Measurements from ENCODE around the gene RAPH1.
"Not testable (repeated sequence)": the region's sequence is repeated elsewhere in the genome, so short reads cannot be mapped to it uniquely, and the experiment has no call there.

RAPH1 gene

GRCh38 chr2:203427061-203427460 is 108.0 kb downstream of the RAPH1 start:
- no peak for DNase-seq

GRCh38 chr2:203418271-203418670 is 116.8 kb downstream of the RAPH1 start:
- DNase-seq = no peak

- DNase-seq = no peak
Observed at GRCh38 chr2:203413796-203414195, 121.3 kb downstream of the RAPH1 start.

DNA sequence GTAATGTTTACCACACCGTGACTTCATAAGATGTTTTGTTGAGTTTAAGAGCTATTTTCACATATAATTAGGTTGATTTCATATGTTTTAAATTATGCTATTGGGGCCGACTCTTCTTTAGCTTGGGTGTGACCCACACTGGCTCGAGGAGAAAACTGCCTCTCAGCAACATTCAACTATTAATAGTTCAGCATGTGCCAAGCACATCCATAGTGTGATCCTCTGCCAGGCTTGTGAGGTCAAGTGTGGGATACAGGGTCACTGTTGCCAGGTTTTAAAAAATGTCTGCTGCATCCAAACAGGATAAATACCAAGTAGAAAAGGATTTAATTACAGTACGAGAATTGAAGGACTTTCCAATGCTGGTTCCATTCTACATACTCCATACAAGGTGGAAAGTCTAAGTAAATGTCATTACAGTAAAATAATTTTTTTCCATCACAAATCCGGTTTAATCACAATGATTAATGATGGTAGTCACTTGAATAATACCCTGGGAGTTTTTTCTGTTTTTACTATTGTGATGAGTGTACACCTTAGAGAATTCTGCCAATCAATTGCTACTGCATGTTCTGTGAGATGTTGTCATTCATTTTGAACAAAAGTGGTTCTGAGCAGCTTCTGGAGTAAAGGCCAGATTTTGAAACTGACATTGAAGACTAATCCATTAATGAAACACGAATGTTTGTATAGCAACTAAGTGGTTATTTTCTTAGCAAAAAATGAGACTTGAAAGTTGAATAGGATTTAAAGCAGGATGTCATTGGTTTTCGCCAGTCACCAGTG is 122.4 kb downstream of the RAPH1 start:
- no peak for DNase-seq

GRCh38 chr2:203407496-203407895 is 127.6 kb downstream of the RAPH1 start:
- no peak for DNase-seq

DNA sequence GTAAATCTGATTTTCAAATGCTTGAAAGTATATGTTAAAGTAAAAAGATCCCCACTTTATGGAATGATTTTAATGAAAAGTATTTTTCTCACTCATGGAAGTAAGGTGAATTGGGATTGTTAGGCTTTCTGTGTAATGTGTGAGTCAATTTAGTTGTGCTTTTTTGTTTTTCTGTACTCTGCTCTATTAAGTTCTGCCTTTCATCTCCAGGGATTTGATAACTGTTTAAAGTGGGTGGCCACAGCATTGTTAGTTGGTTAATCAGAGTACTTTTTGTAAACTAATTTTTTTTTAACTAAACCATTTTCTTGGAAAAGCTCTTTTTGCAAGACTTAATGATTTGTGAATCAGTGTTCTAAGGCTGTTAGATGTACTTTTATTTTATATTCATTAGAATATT is 130.1 kb downstream of the RAPH1 start:
- DNase-seq = no peak

GRCh38 chr2:203400805-203401585 is 134.1 kb downstream of the RAPH1 start:
- DNase-seq = no peak

GRCh38 chr2:203399031-203399430 is 136.1 kb downstream of the RAPH1 start:
- no peak for DNase-seq

DNA sequence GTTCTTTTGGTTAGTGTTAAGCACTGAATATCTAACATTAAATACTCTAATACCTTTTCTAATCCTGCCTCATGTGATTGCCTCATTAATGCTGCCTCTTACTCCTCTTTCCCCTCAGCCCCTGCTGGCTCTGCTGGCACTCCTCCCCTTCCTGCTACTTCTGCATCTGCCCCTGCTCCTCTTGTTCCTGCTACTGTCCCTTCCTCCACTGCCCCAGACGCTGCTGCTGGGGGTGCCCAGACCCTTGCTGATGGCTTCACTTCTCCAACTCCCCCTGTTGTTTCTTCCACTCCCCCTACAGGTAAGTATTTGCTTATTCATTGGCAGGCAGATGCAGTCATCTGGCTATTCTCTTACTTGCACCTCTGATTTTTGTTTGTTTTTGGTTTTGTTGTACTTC is 138.4 kb downstream of the RAPH1 start:
- DNase-seq = no peak

DNA sequence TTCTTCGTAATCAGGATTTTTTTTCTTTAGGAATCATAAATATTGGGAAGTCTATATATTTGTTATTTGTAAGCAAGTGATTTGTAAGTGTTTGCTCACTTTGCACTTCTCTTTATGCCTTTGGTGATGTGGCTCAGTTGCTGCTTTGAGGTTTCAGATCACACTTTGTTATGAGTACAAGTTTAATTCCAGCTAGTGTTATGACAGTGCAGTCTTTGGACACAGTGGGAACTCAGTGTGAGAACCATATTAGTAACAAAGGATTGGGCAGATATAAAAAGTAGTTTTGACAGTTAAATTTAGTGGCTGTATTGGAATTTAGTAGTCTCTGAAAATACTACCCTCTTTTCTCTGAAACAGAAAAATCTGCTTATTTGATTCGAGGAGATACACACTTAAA is 139.2 kb downstream of the RAPH1 start:
- DNase-seq = no peak

DNA sequence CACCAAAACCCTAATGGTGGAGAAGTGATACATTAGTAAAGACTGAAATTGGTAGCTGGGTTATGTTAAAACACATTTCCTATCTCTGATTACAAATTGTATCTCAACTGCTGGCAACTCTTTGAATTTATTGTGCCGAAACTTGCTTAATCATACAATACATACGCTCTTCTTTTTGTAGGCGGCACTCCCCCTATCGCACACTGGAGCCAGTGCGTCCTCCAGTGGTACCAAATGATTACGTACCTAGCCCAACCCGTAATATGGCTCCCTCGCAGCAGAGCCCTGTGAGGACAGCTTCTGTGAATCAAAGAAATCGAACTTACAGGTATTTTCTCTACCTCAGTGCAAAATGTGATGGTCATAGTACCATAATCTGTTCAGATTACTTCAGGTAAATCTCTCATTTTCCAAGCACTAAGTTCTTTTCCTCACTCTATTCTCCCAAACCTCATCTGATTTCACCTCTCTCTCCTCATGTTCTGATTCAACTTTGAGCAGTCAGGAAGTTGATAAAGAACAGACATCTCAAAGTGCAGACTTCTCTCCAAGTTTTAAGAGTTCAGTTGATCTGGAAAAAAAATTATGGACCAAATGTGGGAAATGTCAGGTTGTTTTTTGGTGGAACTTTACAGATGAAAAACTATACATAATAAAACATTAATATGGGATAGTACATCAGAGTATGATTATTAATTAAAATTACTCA is 140.4 kb downstream of the RAPH1 start:
- no peak for DNase-seq

DNA sequence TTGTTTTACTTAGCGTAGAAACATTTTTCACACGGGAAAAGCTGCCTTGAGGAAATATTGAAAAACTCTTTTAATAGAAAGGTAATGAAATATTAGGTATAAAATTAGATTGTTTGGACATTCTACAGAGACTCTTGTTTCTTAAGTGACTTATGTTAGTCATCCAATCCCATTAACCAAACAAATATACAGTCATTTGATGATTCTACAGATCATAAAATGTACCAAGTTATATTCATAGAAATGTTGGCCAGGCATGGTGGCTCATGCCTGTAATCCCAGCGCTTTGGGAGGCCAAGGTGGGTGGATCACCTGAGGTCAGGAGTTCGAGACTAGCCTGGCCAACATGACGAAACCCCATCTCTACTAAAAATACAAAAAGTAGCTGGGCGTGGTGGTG is 146.9 kb downstream of the RAPH1 start:
- DNase-seq = not testable (repeated sequence)

- DNase-seq = no peak
Observed at GRCh38 chr2:203383038-203383437, 152.1 kb downstream of the RAPH1 start.

GRCh38 chr2:203379156-203379555 is 155.9 kb downstream of the RAPH1 start:
- no peak for DNase-seq

DNA sequence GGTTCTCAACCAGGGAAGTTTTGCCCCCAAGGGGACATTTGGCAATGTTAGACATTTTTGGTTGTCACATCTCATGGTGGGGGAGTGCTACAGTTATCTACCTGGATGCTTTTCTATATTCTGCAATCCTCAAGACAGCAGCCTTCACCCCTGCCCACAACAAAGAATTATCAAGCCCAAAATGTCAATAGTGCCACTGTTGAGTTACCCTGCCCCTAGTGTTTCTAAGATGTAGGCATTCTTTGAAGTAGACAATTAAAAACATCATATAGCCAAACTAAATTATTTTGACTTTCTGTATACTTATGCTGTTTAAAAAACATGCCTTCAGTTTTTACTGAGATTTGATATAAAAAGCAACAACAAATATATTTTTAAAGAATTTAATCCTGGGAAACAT is 158.9 kb downstream of the RAPH1 start:
- no peak for DNase-seq

DNA sequence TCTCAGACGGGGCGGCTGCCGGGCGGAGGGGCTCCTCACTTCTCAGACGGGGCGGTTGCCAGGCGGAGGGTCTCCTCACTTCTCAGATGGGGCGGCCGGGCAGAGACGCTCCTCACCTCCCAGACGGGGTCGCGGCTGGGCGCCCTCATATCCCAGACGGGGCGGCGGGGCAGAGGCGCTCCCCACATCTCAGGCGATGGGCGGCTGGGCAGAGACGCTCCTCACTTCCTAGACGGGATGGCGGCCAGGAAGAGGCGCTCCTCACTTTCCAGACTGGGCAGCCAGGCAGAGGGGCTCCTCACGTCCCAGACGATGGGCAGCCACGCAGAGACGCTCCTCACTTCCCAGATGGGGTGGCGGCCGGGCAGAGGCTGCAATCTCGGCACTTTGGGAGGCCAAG is 162.4 kb downstream of the RAPH1 start:
- DNase-seq = not testable (repeated sequence)

DNA sequence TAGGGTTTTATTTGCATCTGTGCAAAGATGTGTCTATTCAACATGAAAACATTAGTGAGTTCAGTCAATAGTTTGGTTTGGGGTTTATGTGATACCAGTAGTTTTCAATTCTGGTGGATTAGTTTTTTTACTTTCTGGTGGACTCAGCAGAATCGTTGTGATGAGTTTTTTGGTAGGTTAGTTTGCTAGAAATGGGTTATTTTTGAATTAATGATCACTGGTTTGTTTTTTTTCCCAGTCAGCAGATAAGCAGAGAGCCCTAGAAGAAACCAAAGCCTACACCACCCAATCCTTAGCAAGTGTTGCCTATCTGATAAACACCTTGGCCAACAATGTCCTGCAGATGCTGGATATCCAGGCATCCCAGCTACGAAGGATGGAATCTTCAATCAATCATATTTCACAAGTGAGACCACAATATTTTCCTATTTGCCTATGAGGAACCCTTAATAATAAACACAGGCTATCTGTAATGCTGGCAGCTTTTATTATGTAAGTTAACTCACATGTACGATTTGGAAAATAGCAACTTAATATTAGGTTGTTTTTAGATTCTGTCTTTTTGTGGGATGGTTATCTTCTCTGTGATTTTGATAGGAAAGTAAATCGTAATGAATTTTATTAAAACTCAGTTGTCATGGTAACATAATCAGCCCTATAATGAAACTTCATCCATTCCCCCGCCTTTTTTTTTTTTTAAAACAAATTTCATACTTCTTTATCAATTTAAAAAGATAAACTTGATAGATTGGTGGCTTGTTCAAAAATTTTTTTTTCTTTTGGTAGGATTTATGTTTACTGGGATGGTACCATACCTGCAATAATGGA is 168.2 kb downstream of the RAPH1 start:
- DNase-seq = no peak

DNA sequence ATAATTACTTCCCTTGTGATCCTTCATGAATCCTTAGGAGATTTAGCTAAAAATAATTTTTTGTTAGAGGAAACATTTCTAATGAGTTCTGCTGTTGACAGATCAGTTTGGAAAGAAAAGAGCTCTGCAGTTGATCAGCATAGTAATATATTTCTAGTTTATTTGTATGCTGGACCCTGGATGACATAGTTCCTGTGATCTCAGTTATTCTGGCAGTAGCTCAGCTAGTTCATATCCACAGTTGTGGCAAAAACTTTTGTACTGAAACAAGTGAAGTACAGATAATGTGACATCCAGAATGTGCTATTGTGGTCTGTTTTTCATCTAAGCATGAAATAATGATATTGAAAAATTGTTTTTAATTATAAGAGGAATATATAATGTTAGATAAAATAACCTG is 173.2 kb downstream of the RAPH1 start:
- no peak for DNase-seq

- no peak for DNase-seq
Observed at GRCh38 chr2:203361495-203361894, 173.6 kb downstream of the RAPH1 start.

- no peak for DNase-seq
Observed at GRCh38 chr2:203360833-203361430, 174.2 kb downstream of the RAPH1 start.

- DNase-seq = no peak
Observed at GRCh38 chr2:203359450-203359849, 175.7 kb downstream of the RAPH1 start.

DNA sequence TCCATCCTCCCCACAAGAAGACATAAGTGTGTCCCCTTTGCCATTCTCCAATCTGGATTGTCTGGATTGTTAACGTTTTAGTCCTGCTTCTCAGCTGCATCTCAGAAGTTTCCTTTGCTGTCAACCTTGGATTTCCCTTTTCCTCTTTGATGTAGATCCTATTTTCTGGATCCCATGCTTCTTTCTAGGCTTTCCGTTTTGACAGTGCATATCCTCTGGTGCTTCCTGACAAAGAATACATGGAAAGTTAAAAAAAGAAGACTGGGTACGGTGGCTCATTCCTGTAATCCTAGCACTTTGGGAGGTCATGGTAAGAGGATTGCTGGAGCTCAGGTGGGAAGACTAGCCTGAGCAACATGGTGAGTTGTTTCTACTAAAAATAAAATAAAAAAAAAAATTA is 180.1 kb downstream of the RAPH1 start:
- DNase-seq = no peak

Data from T-helper 9 cell (primary cell).